ENCODE data around the gene DLG2. TPM values are rescaled to one million over a fixed set of nuclear protein-coding genes. Genes with fewer than 3 reads are reported as not detected.
"Not testable (repeated sequence)": the region's sequence is repeated elsewhere in the genome, so short reads cannot be mapped to it uniquely, and the experiment has no call there.

Gene DLG2
- total RNA-seq, 1 donor from 2014 or later: 7.2 TPM

DNA sequence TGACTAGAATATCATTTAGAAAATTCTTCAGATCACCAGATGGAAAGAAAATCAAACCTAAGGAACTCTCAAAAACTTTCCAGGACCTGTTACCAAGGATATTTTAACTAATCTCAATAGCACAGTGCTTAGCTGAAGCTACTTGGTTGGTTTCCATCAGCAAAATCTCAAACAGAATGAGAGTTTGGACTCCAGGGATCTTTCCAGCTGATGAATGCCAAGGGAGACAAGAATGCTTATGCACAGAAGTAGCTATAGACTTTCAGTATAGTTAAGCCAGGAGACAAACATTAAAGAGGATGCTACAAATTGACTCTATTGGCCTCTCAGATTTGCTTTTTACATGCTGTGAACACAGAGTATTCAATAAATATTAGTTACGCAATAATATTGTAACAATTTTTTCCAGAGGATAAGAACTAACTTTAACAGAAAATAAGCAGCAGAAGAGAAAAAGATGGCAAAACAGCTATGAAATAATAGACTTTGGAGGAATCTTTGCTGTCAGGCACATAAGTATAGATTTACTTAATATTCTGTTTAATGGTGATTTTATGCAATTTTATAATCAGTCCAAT is 331.4 kb downstream of the DLG2 start:
- no peak for DNase-seq
- no peak overlapping the region for H3K27ac ChIP-seq
- intact Hi-C loops (cut with DNase I): no loop called here
- TF ChIP-seq, protein P1, sequence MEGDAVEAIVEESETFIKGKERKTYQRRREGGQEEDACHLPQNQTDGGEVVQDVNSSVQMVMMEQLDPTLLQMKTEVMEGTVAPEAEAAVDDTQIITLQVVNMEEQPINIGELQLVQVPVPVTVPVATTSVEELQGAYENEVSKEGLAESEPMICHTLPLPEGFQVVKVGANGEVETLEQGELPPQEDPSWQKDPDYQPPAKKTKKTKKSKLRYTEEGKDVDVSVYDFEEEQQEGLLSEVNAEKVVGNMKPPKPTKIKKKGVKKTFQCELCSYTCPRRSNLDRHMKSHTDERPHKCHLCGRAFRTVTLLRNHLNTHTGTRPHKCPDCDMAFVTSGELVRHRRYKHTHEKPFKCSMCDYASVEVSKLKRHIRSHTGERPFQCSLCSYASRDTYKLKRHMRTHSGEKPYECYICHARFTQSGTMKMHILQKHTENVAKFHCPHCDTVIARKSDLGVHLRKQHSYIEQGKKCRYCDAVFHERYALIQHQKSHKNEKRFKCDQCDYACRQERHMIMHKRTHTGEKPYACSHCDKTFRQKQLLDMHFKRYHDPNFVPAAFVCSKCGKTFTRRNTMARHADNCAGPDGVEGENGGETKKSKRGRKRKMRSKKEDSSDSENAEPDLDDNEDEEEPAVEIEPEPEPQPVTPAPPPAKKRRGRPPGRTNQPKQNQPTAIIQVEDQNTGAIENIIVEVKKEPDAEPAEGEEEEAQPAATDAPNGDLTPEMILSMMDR (IDR thresholded peaks at IDR 0.05): no peak
- H3K27me3 ChIP-seq (ENCODE audit: low read depth): no peaks in the 10 kb centered on the region
- H3K4me3 ChIP-seq: no peak overlapping the region
- H3K9me3 ChIP-seq: no peaks in the 10 kb centered on the region
- no peaks in the 10 kb centered on the region for H3K36me3 ChIP-seq
- no peak for ATAC-seq
- no peaks in the 10 kb centered on the region for H3K4me1 ChIP-seq

DNA sequence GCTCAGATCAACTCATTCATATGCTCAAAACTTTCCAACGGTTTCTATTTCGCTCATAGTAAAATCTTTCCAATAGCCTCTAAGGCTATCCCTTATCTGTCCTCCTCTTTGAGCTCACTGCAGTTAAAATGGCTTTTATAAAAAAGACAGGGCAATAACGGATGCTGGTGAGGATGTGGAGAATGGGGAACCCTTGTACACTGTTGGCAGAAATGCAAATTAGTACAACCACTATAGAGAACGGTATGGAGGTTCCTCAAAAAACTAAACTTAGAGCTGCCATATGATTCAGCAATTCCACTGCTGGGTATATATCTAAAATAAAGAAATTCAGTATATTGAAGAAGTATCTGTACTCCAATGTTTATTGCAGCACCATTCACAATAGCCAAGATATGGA is 345.6 kb downstream of the DLG2 start:
- no peaks in the 10 kb centered on the region for H3K9me3 ChIP-seq
- no peak overlapping the region for H3K27ac ChIP-seq
- no peaks in the 10 kb centered on the region for H3K4me1 ChIP-seq
- TF ChIP-seq, protein P1 (IDR thresholded peaks at IDR 0.05): no peak
- no peaks in the 10 kb centered on the region for H3K36me3 ChIP-seq
- no peak overlapping the region for H3K4me3 ChIP-seq
- intact Hi-C loops (cut with DNase I): no loop called here
- no peak for DNase-seq
- H3K27me3 ChIP-seq (ENCODE audit: low read depth): no peaks in the 10 kb centered on the region
- no peak for ATAC-seq

DNA sequence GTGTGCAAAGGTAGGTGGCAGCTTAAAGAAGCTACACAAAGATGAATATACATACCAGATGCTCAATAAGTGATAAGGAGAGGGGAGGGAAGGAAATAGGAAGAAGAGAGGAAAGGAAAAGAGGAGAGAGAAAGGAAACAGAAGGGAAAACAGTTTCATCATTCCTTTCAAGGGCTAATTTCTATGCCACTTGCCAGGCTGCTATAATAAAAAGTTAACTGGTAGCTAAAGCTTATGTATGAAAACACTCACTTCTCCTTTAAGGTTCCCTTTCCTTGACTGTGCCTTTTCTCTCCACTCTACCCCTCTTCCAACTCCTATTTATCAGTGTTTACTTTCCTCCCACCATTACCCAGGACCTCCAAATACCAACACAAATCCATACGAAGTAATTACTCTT is 347.9 kb downstream of the DLG2 start:
- ATAC-seq: no peak
- H3K4me1 ChIP-seq: no peaks in the 10 kb centered on the region
- H3K36me3 ChIP-seq: no peaks in the 10 kb centered on the region
- H3K9me3 ChIP-seq: no peaks in the 10 kb centered on the region
- H3K4me3 ChIP-seq: no peak overlapping the region
- no peak for DNase-seq
- H3K27ac ChIP-seq: no peak overlapping the region
- intact Hi-C loops (cut with DNase I): no loop called here
- TF ChIP-seq, protein P1 (IDR thresholded peaks at IDR 0.05): no peak
- no peaks in the 10 kb centered on the region for H3K27me3 ChIP-seq (ENCODE audit: low read depth)

DNA sequence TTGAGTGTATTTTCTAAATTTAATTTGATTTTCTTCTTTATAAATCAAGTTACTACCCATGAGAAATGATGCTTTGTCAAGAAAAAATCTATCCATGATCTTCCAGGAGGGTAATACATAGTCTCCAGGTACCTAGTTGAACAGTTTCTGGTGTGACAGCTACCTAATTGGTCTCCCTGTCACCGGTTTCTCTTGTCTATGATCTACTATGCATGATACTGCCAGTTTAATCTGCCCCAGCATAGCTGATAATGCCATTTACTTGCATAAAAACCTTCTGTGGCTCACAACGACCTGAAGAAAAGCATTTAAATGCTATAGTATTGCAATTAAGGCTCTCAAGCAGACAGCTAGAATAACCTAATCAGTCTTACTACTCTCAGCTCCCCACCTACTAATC is 349.5 kb downstream of the DLG2 start:
- intact Hi-C loops (cut with DNase I): no loop called here
- Histone ChIP-seq H3K4me1 (no peaks in the 10 kb centered on the region), H3K36me3 (no peaks in the 10 kb centered on the region), H3K9me3 (peaks cover 2% of the 10 kb centered on the region), H3K4me3 (no peak overlapping the region), H3K27me3 (ENCODE audit: low read depth) (no peaks in the 10 kb centered on the region), H3K27ac (no peak overlapping the region)
- TF ChIP-seq, protein P1 (IDR thresholded peaks at IDR 0.05): no peak
- ATAC-seq (no peak), DNase-seq (no peak)

DNA sequence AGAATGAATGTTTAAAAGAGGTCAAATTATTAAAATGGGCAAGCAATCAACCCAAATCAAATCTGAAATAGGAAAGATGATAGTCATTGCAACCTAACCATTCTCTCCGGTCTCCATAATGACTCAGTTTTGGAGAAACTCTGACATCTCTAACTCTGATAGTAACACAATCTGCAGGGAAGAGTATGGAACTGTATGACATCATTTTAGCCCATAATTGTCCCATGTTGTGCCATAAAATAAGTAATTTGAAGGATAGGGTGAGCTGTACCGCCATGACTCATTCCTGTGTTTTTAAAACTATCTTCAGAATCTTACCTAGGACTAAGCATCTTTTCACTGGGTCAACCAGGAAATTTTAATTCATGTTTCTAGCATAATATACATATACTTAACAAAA is 350.8 kb downstream of the DLG2 start:
- Histone ChIP-seq H3K9me3 (peaks cover 2% of the 10 kb centered on the region), H3K27me3 (ENCODE audit: low read depth) (no peaks in the 10 kb centered on the region), H3K4me3 (no peak overlapping the region), H3K27ac (no peak overlapping the region), H3K36me3 (no peaks in the 10 kb centered on the region), H3K4me1 (no peaks in the 10 kb centered on the region)
- TF ChIP-seq, protein P1 (IDR thresholded peaks at IDR 0.05): no peak
- no peak for DNase-seq
- intact Hi-C loops (cut with DNase I): no loop called here
- ATAC-seq: no peak

DNA sequence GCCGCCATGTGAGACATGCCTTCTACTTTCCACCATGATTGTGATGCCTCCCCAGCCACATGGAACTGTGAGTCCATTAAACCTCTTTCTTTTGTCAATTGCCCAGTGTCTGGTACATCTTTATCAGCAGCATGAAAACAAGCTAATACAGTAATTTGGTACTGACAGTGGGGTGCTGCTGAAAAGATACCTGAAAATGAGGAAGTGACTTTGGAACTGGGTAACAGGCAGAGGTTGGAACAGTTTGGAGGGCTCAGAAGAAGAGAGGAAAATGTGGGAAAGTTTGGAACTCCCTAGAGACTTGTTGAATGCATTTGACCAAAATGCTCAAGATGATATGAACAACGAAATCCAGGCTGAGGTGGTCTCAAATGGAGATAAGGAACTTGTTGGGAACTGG is 356.8 kb downstream of the DLG2 start:
- H3K27me3 ChIP-seq (ENCODE audit: low read depth); ATAC-seq; H3K4me3 ChIP-seq; H3K9me3 ChIP-seq; H3K27ac ChIP-seq; H3K4me1 ChIP-seq; DNase-seq; H3K36me3 ChIP-seq; intact Hi-C loops (cut with DNase I): not testable (repeated sequence)
